Upper lobe of left lung (tissue), 4 donors: ENCODE measurements around the gene CPNE8.

ENCODE experiments used
- POLR2A ChIP-seq, 4 donors: fragments of 450-650 bp; IDR thresholded peaks; one replicate each; pipeline ENCODE4 v1.5.1; 2016 to 2017; ENCODE audit warnings: antibody characterized with exemption in 4 of 4, mild to moderate bottlenecking in 2 of 4
- POLR2AphosphoS5 ChIP-seq, 2 donors: sonication (generic); formaldehyde crosslinking; IDR thresholded peaks; one replicate each; pipeline ENCODE4 v1.5.1; 2017; ENCODE audit warnings: antibody characterized with exemption in 2 of 2

GRCh38 chr12:38782359-38782758 lies 123.0 kb downstream of the CPNE8 start:
- TF ChIP-seq POLR2AphosphoS5 (IDR thresholded peaks at IDR 0.05), result no peak
- no peak for TF ChIP-seq POLR2A (IDR thresholded peaks at IDR 0.05)
